T-helper 1 cell treated with Interleukin-12 subunit alpha and Interleukin-12 subunit beta and Interleukin-4 antibody, amounts not matched to agents 30 μg/mL and 1 μg/mL, for 36 hours (primary cell): ENCODE results near the gene LTBP4.

ENCODE experiments used
- H3K27ac Mint-ChIP-seq: one replicate; pipeline ENCODE4 v1.8.0; 2021; ENCODE audit warnings: mild to moderate bottlenecking, mixed read lengths
- H3K27me3 Mint-ChIP-seq: one replicate; pipeline ENCODE4 v1.8.0; 2021; ENCODE audit warnings: low read depth, mixed read lengths
- H3K36me3 Mint-ChIP-seq: one replicate; pipeline ENCODE4 v1.8.0; 2021; ENCODE audit warnings: low read depth, mixed read lengths
- H3K4me1 Mint-ChIP-seq: one replicate; pipeline ENCODE4 v1.8.0; 2021; ENCODE audit warnings: low read depth, mixed read lengths
- H3K4me3 Mint-ChIP-seq: one replicate; pipeline ENCODE4 v1.8.0; 2021; ENCODE audit warnings: mild to moderate bottlenecking, moderate library complexity, mixed read lengths
- H3K9me3 Mint-ChIP-seq: one replicate; pipeline ENCODE4 v1.8.0; 2021; ENCODE audit warnings: mixed read lengths

LTBP4 gene

GRCh38 chr19:40677156-40677555 is 76.0 kb downstream of the LTBP4 start:
- Mint-ChIP-seq H3K9me3 (no peaks in the 10 kb centered on the region), H3K36me3 (no peaks in the 10 kb centered on the region), H3K4me3 (no peak overlapping the region), H3K27ac (no peak overlapping the region), H3K27me3 (no peaks in the 10 kb centered on the region), H3K4me1 (no peaks in the 10 kb centered on the region)
